HG03039 (cell line): ENCODE results near the gene CNIH3.

Source experiments
- ATAC-seq: cut with Tn5 transposase; IDR thresholded peaks from one replicate; pipeline ENCODE4 v1.9.1; 2021; ENCODE audit warnings: mild to moderate bottlenecking, moderate library complexity; ENCODE audit not compliant: unreplicated experiment

Gene CNIH3

DNA sequence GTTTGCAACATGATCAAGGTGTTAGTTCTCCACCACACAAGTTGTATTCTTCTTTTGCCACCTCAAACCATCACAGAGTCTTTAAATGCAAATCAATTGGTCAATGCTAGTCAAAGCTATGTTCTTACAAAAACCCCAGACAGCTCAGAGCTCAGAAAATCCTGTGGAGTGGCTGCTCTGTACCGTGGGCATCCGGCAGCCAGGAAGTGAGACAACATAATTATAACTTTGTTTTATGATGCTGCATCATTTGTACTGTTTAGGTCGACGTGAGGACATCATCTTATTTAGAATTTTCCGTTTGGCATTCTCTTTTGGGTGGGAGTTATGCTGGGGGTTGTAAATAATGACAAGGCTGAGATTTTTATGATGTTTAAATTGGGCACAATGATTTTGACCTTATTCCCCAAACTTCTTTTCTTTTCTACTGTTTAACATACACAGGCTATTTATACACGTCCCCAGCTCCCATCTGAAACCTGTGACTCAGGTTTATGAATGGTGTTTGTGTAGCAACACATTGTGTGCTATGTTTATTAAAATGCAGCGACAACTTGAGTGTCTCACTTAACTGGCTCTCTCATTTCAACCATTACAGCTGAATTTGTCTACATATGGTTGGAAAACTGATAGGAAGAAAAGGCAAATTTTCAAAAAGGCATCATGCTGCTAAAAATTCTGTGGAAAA, 124.0 kb downstream of the CNIH3 start:
- peak; percentile 69 for ATAC-seq

DNA sequence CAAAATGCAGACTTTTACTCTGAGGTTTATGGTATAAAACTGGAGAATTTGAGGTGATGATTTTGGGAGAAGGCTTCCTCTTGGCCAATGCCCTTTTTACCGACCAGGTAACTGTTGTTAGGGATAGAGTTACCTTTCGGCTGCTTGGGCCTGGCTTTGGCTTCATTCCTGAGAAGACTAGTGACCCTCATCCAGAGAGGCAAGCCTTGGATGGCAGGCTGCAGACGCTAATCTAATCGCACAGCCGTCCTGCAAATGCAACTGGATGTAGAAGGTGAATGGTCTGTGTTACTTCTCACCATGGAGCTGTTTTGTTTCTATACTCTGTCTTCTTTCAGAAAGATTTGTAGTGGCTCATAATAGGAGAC, 124.6 kb downstream of the CNIH3 start:
- ATAC-seq: no peak

DNA sequence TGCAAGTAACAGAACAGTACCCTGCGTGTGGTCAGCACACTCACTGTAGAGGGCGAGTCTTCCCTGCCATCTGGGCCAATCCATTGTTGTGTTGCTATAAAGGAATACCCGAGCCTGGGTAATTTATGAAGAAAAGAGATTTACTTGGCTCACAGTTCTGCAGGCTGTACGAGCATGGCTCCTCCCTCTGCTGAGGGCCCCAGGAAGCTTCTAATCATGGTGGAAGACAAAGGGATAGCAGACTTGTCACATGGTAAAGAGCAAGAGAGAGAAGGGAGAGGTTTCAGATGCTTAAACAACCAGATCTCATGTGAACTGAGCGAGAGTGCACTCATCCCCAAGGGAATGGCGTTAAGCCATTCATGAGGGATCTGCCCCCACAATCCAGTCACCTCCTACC, 126.2 kb downstream of the CNIH3 start:
- no peak for ATAC-seq

DNA sequence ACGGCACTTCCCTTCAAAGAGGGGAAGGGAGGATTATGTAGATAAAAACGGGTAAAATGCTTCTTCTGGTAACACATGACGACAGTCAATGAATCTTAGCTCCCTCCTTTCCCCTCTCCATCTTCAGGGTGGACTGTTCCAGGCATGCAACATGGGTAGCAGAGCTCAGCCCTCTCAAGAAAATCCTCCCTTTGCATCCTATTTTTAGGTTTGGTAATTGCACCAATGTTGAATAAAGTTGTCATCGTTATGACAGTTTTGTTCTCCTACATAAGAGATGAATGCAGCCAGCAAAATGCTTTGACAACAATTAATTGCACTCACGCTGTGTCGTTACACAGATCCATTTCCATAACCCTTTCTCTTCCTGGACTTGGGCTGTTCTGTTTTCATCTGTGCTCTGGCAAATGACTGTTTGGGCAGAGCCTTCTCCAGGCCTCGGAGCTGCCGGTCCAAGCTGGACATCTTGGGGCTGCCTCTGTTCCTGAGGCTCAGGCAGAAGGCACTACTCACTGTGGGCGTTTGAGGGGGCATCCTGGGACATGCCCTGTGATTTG, 127.6 kb downstream of the CNIH3 start:
- no peak for ATAC-seq

DNA sequence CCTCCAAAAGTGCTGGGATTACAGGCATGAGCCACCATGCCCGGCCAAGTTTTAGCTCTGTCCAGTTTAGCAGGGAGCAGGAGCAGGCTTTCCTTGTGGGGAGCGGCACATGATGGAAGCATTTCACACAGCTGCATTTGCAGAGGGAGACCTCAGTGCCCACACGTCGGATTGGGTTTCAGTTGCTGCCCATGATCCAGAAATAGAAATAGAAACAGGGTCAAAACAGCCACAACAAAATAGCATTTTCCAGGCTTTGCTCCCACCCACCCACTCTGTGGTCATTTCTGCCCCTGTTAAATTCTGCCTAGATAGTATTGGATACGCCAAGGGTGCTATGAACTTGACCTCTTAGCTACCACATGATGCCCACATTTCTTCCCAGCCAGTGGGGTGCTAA, 128.4 kb downstream of the CNIH3 start:
- ATAC-seq: no peak

DNA sequence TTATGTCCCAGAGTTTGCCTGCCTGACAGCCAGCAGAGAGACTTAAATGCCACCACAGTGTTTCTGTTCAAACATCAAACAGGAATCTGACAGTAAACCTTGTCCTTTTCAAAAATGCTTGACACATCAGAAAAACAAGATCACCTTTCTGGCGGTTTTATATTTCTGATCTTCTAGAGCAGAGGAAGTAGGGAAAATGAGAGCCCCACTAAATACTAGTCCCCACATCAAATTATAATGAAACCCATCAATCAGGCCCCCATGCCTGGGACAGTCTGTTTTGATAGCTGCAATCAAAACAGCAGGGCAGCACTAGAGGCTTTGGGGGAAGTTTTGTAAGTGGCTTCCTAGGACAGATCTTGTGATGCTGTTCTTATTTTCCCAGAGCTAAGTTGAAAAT, 129.3 kb downstream of the CNIH3 start:
- ATAC-seq: no peak

DNA sequence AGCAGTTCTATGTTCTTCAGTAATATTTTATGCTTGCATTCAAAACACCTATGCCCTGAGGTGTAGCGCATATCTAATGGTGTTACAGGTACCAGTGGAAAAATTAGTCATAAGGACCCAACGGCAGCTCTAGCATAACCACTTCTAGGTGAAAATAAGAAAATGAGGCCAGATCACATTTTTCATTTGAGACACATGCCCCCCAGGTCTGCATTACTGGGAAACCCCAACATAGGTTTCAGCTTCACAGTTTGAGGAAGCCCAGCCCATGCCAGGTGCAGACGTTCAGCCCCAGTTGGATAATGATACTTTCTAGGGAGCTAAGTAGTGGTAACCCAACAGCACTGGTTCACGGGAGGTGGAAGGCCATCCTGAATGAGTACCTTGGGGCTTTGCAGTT, 129.8 kb downstream of the CNIH3 start:
- ATAC-seq: peak; percentile 62

DNA sequence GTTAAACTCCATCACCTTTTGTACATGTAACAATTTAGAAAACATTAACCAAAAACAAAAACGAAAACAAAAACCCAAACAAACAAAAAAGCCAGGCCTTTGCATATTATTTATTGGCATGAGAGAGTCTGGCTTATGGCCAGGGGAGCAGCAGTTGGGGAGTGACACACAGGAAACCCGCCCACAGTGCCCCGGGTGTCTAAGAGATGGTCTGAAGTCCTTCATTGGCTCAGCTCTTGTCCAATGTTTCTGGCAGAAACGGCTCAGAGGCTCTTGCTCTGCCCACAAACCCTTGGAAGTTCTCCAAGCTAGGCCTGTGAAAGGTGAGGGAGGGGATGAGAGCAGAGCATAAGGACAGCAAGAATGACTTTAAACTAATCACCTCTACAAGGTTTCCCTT, 131.5 kb downstream of the CNIH3 start:
- no peak for ATAC-seq

DNA sequence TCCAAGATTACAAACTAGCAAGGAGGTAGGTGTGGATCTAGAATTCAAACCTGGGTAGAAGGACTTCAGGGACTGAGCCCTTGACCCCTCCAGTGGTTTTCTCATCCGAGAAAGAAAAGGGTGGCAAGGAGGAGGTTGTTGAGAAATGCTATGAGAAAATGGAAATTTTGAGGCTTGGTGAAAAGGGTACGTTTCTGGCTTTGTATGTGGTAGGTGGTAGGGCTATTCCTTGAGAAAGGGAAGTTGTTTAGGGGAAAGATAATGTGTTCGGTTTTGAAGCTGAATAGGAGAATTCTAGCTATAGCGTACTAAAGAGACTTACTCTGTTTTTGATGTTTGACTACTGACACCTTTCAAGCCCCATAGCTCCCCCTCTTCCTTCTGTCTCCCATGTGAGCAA, 133.8 kb downstream of the CNIH3 start:
- no peak for ATAC-seq

DNA sequence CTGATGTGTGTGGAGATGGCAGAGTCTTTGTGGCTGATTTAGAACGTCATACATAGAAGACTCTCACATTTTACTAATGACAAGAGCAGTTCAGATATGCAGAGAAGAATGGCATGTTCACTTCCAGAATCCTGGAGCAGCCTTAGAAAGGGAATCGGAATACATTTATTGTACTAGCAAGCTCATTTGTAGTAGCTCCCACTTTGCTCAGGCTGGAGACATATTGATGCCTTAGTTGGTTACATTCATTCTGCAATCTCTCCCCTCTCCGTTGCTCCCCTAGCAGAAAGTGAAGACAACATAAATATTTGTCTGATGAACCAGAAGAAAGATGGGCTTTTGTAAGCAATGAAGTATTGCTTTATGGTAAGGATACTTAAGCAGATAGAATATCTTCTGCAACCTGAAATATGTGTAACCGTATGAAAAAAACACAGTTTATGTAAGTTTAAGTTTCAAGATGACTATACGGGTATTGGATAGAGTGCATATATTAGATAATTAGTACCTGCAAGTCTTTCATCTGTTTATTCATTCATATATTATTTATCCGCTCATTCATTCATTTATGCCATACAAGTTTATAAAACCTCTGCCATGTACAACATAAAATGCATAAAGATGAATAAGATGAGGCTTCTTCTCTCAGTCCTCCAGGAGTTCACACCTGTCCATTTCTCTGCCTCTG, 135.7 kb downstream of the CNIH3 start:
- ATAC-seq: no peak

DNA sequence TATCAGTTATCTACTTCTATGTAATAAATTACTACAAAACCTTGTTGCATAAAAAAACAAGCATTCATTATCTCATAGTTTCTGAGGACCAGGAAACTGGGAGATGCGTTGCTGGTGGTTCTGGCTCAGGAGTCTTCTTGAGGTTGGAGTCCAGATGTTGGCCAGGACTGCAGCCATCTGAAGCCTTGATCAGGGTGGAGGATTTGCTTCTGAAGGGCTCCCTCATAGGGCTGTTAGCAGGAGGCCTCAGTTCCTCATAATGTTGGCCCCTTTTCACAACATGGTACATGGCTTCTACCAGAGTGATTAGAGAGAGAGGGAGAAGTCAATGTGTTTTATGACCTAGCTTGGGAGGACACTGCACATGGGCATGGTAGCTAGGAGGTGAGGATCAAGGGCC, 137.4 kb downstream of the CNIH3 start:
- no peak for ATAC-seq

DNA sequence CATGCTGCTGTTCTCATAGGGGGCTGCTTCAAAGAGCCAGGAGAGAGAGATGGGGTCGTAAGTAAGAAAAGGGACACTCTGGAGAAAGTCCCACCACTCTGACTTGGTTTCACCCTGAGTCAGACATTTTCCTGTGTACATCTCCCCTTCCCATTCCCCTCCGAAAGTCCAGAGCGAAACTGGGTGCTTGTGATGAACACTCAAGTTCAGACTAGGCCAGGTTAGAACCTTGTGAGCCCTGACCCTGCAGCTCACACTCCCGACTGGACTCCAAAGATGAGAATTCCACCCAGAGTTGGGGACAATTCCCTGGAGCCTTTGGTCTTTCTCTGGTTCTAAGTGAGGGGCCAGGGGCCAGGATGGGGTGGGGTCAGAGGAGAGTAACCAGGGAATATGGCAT, 139.5 kb downstream of the CNIH3 start:
- no peak for ATAC-seq

DNA sequence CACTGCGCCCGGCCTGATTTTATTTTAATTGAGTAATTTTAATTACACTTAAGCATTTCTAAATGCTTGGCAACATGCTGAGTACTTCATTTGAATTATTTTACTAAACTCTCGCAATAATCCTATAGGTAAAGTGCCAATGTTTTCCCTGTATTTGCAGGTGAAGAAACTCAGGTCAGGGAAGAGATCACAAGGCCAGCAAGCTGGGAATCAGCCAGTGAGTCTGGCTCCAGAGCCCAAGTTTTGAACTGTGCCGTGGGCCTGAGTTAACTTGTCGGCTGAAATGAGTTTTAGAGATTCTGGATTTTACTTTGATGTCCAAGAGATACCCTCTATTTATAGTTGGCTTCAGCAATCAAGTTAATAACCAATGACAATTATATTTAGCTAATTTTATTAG, 141.4 kb downstream of the CNIH3 start:
- ATAC-seq: no peak

DNA sequence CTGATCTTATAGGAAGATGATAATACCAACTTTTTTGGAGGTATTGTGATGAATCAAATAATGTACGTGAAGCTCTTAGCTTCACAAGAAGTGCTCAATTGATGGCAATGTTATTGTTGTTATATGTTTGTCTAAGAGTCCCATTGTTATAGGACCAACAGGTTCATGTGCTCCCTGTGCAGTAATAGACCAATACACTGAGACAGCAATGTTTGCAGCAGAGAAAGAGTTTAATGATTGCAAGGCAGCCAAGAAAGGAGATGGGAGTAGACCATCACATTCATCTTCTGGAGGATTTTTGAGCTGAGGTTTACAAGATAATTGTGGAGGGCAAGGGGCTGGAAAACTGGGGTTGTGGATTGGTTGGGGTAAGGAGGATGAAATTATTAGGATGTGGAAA, 143.0 kb downstream of the CNIH3 start:
- no peak for ATAC-seq

DNA sequence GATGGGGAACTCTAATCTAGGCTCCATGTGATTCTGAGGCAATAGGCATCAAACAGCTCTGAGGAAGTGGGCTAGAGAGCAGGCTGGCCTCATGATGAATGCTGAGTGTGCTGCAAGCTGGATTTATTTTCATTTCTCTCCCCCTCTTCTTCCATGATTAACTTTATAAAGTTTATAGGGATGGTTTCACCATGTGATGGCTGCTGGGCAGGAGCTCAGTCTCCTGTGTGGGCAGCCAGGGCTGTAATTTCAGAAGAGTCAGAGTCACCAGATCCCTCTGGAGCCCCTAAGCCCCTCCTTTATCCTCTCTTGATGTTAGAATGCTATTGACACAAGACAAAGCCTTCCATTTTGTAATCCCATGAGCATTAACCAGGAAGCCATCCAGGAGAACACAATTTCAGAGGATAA, 143.6 kb downstream of the CNIH3 start:
- no peak for ATAC-seq

DNA sequence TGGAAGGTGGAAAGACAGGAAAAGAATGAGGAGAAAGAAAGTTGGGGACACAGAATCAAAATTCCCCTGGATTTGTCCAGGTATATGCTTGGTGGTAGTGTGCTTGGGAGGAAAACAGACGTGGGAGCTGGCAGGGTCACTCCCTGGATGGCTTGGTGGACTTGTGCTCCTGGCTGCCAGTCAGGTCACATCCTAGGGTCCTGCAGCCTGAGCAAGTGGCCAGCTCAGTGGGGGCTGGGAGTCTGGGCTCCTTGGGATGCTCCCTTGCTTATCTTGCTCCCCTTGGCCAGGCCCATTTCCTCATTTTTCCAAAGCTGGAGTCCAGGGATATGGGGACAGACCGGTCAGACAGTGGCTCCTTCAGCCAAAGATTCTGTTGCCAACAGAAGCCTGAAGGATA, 144.0 kb downstream of the CNIH3 start:
- no peak for ATAC-seq

DNA sequence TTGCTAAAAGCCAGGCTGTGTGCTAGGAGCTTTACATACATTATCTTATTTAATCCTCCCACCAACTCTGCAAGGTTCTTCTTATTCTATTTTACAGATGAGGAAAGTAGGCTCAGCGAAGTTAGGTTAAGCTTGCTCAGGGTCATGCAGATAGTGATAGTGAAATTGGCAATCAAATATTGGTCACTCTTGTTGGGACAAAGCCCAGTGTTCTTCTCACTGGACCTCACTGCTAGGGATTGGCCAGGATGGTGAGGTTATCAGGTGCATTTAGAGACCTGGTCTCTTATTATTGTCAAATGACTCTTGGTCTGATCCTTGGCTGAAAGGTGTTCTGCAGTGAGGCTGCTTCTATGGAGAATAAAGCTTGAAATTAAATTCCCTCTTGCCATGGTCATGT, 145.1 kb downstream of the CNIH3 start:
- ATAC-seq: no peak

DNA sequence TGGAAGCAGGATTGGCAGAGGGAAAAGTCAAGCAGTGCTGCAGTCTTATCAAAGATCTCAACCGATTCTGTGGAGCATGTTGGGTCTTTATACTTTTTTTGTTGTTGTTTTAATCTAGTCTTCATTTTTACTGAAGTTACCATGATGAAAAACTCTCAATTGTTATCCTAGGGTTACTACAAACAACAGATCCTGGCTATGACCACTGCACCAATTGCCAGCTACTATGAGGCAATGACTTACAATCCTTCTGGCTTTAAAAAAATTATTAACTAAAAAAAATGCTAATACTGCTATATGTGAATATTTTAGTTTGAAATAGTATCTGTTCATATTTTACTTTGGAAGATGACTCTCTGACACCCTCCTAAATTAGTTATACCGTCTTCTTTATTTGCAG, 145.9 kb downstream of the CNIH3 start:
- no peak for ATAC-seq

DNA sequence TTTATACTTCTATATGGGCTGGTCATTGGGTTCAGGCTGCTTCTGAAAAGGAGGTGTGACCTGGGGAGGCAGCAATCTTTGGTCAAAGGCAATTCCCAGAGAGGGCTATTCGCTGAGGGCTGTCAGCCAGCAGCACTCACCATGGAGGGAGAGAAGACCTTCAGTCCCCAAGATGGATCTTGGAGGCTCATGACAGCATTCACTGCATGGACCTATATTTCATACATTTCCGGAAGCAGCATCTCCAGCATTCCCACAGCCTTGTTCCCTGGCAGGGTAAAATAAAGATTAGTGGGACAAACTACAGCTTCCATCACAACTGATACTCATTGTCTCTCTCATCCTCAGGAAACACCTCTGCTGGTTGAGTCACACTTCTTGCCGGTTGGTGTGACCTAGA, 146.6 kb downstream of the CNIH3 start:
- no peak for ATAC-seq

DNA sequence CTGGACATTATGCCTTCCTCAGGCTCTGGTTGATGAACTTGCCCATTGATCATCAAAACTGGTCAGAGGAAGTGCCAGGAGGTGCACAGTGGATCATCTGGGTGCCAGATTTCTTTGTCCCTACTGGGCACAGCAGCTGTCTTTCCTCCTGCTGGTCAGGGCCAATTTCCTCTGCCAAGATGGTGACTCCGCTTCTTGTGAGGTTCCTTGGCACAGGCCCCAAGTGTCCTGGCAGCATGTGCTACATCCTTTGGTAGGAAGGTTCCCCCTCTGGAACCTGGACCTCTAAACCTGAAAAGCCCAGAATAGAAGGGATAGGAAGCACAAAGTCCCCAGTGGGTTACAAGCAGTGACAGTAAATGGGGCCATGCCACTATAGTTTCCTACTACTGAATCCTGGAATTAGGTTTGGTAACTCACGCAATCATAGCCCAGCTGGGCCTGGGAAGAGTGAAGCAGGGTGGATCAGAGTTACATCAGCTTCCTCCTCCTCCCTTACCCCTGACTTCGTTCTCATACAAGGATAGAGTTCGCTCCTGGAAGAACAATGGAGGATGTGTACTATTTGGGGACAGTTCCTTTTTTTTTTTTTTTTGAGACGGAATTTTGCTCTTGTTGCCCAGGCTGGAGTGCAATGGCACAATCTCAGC, 147.1 kb downstream of the CNIH3 start:
- ATAC-seq: no peak

DNA sequence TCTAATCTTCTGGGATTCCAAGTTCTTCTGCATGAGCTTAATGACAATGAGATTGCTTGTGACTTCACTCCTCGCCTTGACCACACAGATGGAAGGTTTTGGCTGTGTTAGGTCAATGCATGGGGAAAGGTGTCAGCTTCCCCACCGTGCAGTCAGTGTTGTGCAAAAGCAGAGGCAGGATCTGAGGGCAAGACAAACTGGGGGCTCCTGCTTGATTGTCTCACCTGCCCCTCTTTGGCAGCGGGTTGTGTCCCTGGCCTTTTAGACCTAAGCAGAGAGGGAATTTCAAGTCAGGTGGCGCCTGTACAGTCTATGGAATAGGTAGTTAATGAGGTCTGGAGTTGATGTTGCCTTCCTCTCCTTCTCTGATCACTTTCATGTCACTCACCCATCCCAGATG, 150.1 kb downstream of the CNIH3 start:
- ATAC-seq: no peak

DNA sequence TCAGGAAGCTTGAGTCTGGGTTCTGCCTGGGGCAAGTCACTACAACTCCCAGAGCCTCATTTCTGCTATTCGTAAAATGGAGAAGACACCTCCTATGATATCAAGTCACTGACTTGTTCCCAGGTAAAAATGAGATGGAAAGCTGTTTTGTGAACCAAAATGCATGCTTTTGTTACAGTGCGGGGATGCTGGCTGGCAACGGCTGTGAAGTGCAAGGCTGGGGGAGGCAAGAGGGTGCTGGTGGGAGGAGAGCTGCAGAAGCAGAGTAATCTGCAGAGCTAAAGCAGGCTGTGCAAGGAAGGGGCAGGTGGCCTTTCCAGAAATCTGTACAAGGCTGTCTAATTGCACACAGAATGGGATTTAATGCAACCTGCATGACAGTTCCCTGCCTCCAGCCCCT, 150.9 kb downstream of the CNIH3 start:
- ATAC-seq: no peak
